Endothelial cell of umbilical vein (primary cell): ENCODE data around the gene ADI1. TPM values are rescaled to one million over a fixed set of nuclear protein-coding genes. Genes with fewer than 3 reads are reported as not detected.

Experiments
- BruUV-seq: library from RNA; stranded (reverse); fragments of 400-500 nt; replicated peaks from 2 replicates; lab custom pipeline; 2021; lab: Mats Ljungman, UMichigan
- CTCF ChIA-PET: fragments of 300-600, 350-600 bp; sonication (Branson Sonifier 250); formaldehyde crosslinking; loops from one replicate; lab custom pipeline; 2021; ENCODE audit warnings: antibody characterized with exemption, inconsistent platforms; lab: Charles Lee
- POLR2A ChIA-PET: fragments of 300-600, 350-600 bp; sonication (Branson Sonifier 250); formaldehyde crosslinking; loops from one replicate; lab custom pipeline; 2021; ENCODE audit warnings: antibody characterized with exemption, inconsistent platforms; lab: Charles Lee
- DNase-seq: peaks from one replicate; pipeline ENCODE4 v3.0.0-alpha.2; 2011; ENCODE audit warnings: low read depth, low spot score
- FAIRE-seq: peaks from 2 replicates; lab custom pipeline; 2011; peaks lifted over from hg19 to GRCh38; lab: Jason Lieb, UNC
- H2AFZ ChIP-seq: 2 replicates; pipeline ENCODE4 v1.6.0; 2012; ENCODE audit warnings: low read depth, low read length, control low read depth, inconsistent platforms
- H3K27ac ChIP-seq: 2 replicates; pipeline ENCODE4 v1.5.1; 2011; ENCODE audit warnings: low read depth, mild to moderate bottlenecking, control low read depth, low read length, moderate library complexity; ENCODE audit not compliant: insufficient read depth
- H3K27me3 ChIP-seq, 2 experiments: 2 replicates each; pipeline versions ENCODE4 v1.6.0 to v1.6.1; 2011; ENCODE audit warnings: low read length in 2 of 2, mixed read lengths in 1 of 2; ENCODE audit not compliant: control insufficient read depth in 2 of 2, insufficient read depth in 2 of 2
- H3K36me3 ChIP-seq, 2 experiments: 2 replicates in 1 of 2; 3 replicates in 1 of 2; pipeline ENCODE4 v1.5.1; 2011; ENCODE audit warnings: low read length in 2 of 2, mild to moderate bottlenecking in 1 of 2, moderate library complexity in 1 of 2; ENCODE audit not compliant: control insufficient read depth in 2 of 2, insufficient read depth in 2 of 2; ENCODE audit errors: extremely low read depth in 1 of 2
- H3K4me1 ChIP-seq: 3 replicates; pipeline ENCODE4 v1.5.1; 2011; ENCODE audit warnings: mild to moderate bottlenecking, low read length; ENCODE audit not compliant: control insufficient read depth, insufficient read depth; ENCODE audit errors: extremely low read depth
- H3K4me2 ChIP-seq: 2 replicates; pipeline ENCODE4 v1.6.1; 2011; ENCODE audit warnings: low read length, control low read depth, mixed read lengths; ENCODE audit not compliant: insufficient read depth
- H3K4me3 ChIP-seq, 3 experiments: fragments of 200-600 bp in 1 of 3; sonication (generic), shearing (Covaris generic) in 1 of 3; replicated peaks in 1 of 3; 2 replicates each; pipeline ENCODE4 v1.5.1; 2011 to 2016; ENCODE audit warnings: control low read depth in 3 of 3, low read length in 3 of 3, mild to moderate bottlenecking in 2 of 3, inconsistent platforms in 1 of 3, low read depth in 1 of 3, moderate library complexity in 1 of 3; ENCODE audit not compliant: insufficient read depth in 1 of 3
- H3K79me2 ChIP-seq: 2 replicates; pipeline ENCODE4 v1.6.0; 2012; ENCODE audit warnings: low read length, inconsistent platforms; ENCODE audit not compliant: control insufficient read depth, insufficient read depth
- H3K9ac ChIP-seq: replicated peaks from 2 replicates; pipeline ENCODE3; 2011; ENCODE audit warnings: low read length, control low read depth; ENCODE audit not compliant: insufficient read depth; ENCODE audit errors: extremely low read depth
- H3K9me1 ChIP-seq: replicated peaks from 3 replicates; pipeline ENCODE4 v1.6.0; 2011; ENCODE audit warnings: mild to moderate bottlenecking, low read length; ENCODE audit not compliant: control insufficient read depth, insufficient read depth; ENCODE audit errors: extremely low read depth
- H3K9me3 ChIP-seq: replicated peaks from 2 replicates; pipeline ENCODE4 v1.5.1; 2012; ENCODE audit warnings: low read length, inconsistent platforms; ENCODE audit not compliant: control insufficient read depth, insufficient read depth
- H4K20me1 ChIP-seq: replicated peaks from 2 replicates; pipeline ENCODE3; 2011; ENCODE audit warnings: mild to moderate bottlenecking, low read length; ENCODE audit not compliant: control insufficient read depth, insufficient read depth; ENCODE audit errors: extremely low read depth
- CTCF ChIP-seq, 2 donors: IDR thresholded peaks; 1 replicate in 1 of 2; 2 replicates in 1 of 2; pipeline ENCODE4 v1.5.1; 2011; ENCODE audit warnings: low read length in 2 of 2, mild to moderate bottlenecking in 2 of 2, moderate library complexity in 2 of 2, control low read depth in 1 of 2, inconsistent platforms in 1 of 2, low read depth in 1 of 2; ENCODE audit not compliant: insufficient read depth in 1 of 2; ENCODE audit errors: extremely low read depth in 1 of 2
- EZH2 ChIP-seq: IDR thresholded peaks from 2 replicates; pipeline ENCODE4 v1.6.1; 2012; ENCODE audit warnings: borderline replicate concordance, low read depth, mild to moderate bottlenecking, moderate library complexity, low read length, inconsistent platforms; ENCODE audit not compliant: severe bottlenecking
- FOS ChIP-seq: IDR thresholded peaks from 2 replicates; pipeline ENCODE4 v1.6.1; 2011; ENCODE audit warnings: mild to moderate bottlenecking, low read length, moderate library complexity, borderline replicate concordance; ENCODE audit not compliant: insufficient read depth
- GATA2 ChIP-seq: IDR thresholded peaks from 2 replicates; pipeline ENCODE4 v1.7.0; 2011; ENCODE audit warnings: low read depth, mild to moderate bottlenecking, moderate library complexity, mixed read lengths, low read length; ENCODE audit not compliant: insufficient read length, insufficient read depth
- JUN ChIP-seq: IDR thresholded peaks from 2 replicates; pipeline ENCODE4 v1.6.1; 2011; ENCODE audit warnings: borderline replicate concordance, low read depth; ENCODE audit not compliant: insufficient read length, insufficient read depth
- MYC ChIP-seq: IDR thresholded peaks from one replicate; pipeline ENCODE4 v1.6.1; 2011; ENCODE audit warnings: mild to moderate bottlenecking, low read depth, low read length
- POLR2A ChIP-seq: IDR thresholded peaks from 2 replicates; pipeline ENCODE4 v1.6.1; 2012; ENCODE audit warnings: low read depth, mild to moderate bottlenecking, control low read depth, low read length
- POLR2AphosphoS5 ChIP-seq: IDR thresholded peaks from 2 replicates; pipeline ENCODE4 v1.6.1; 2012; ENCODE audit warnings: low read depth, mild to moderate bottlenecking, control low read depth, low read length, moderate library complexity; ENCODE audit not compliant: insufficient read depth
- dilution Hi-C: fragments of 300-500 bp; cut with MboI; formaldehyde crosslinking; loops from one replicate; pipeline ENCODE4 v1.15.0; 2019; ENCODE audit warnings: low sequenced_read_pairs; ENCODE audit not compliant: extremely low pct_ligation_motif_present
- intact Hi-C: fragments of 100-400 bp; cut with micrococcal nuclease; formaldehyde crosslinking; loops from one replicate; pipeline ENCODE4 v1.10.0; 2022
- polyA plus RNA-seq, 4 experiments: library from polyadenylated mRNA; depleted of rRNA in 3 of 4; stranded (reverse) in 3 of 4; unstranded in 1 of 4; fragments of >200 nt; gene quantifications; 2 replicates each; pipeline versions ENCODE4 v1.2.1 to v1.2.3, GENCODE V29; 2011 to 2012; ENCODE audit warnings: missing spikeins in 1 of 4
- total RNA-seq: library from RNA; stranded (reverse); gene quantifications from 2 replicates; pipeline ENCODE4 v1.2.3, GENCODE V29; 2021
- TF ChIP-seq, protein P1 (sequence below): IDR thresholded peaks from 2 replicates; pipeline ENCODE4 v1.6.1; 2011; ENCODE audit not compliant: insufficient read depth, insufficient read length

Gene ADI1
- total and polyA plus RNA-seq, 2 donors (not counting 3 experiments of a cell fraction or from before 2014, with no cell fraction given) = 38.6 to 49.7 TPM

- Histone ChIP-seq H3K4me3 (no peak overlapping the region), H3K36me3 (peaks cover 32 to 53% of the 10 kb centered on the region in 2 experiments), H3K27ac (no peak overlapping the region), H3K9ac (no peak overlapping the region), H3K4me1 (no peaks in the 10 kb centered on the region), H3K9me1 (no peaks in the 10 kb centered on the region), H3K79me2 (peaks cover 2% of the 10 kb centered on the region), H4K20me1 (no peaks in the 10 kb centered on the region), H3K9me3 (no peaks in the 10 kb centered on the region), H3K4me2 (no peak overlapping the region), H2AFZ (no peak overlapping the region), H3K27me3 (no peaks in the 10 kb centered on the region)
- ChIA-PET POLR2A (no interaction called here), CTCF (no interaction called here)
- DNase-seq = no peak
- TF ChIP-seq CTCF (IDR thresholded peaks at IDR 0.05; ENCODE audit: extremely low read depth in 1 of 2, insufficient read depth in 1 of 2, low read depth in 1 of 2, low read length in 2 of 2) = no peak
- TF ChIP-seq POLR2AphosphoS5 = no peak
- no peak for TF ChIP-seq EZH2
- no peak for TF ChIP-seq FOS
- no peak for TF ChIP-seq MYC
- TF ChIP-seq, protein P1, sequence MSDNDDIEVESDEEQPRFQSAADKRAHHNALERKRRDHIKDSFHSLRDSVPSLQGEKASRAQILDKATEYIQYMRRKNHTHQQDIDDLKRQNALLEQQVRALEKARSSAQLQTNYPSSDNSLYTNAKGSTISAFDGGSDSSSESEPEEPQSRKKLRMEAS = no peak
- no peak for TF ChIP-seq JUN
- no peak for TF ChIP-seq GATA2
- no peak for TF ChIP-seq POLR2A
- intact Hi-C loops (no loop called here), dilution Hi-C loops (no loop called here)
- no TSS peak for BruUV-seq
- FAIRE-seq = no peak
These were observed 28.6 kb upstream of the ADI1 start for GRCh38 chr2:3547915-3548314.
